Activated T-helper 9 cell treated with anti-CD3 and anti-CD28 coated beads, Interleukin-2, amount 50 U/mL, for 16 hours (primary cell): Measurements from ENCODE around the gene WDR91.
"Not testable (repeated sequence)": the region's sequence is repeated elsewhere in the genome, so short reads cannot be mapped to it uniquely, and the experiment has no call there.

Experiments
- DNase-seq: peaks from one replicate; pipeline ENCODE4 v3.0.0-alpha.2; 2020; ENCODE audit warnings: low read depth

Gene WDR91

DNA sequence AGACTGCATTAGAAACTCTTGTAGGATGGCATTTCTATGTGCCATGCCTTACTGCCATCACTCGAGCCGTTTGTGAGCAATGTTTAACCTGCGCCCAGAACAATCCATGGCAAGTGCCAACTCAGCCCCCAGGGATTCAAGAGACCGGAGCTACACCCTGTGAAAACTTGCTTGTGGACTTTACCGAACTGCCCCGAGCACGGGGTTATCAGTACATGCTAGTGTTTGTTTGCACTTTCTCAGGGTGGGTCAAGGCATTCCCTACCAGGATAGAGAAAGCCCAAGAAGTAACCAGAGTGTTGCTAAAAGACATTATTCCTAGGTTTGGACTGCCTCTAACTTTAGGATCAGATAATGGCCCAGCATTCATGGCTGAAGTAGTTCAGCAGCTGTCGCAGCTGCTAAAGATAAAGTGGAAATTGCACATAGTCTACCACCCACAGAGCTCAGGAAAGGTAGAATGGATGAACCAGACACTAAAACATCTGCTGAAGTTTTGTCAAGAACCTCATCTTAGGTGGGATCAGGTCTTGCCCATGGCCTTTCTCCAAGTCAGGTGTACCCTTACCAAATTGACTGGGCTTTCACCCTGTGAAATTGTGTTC lies 31.9 kb downstream of the WDR91 start:
- DNase-seq = no peak

DNA sequence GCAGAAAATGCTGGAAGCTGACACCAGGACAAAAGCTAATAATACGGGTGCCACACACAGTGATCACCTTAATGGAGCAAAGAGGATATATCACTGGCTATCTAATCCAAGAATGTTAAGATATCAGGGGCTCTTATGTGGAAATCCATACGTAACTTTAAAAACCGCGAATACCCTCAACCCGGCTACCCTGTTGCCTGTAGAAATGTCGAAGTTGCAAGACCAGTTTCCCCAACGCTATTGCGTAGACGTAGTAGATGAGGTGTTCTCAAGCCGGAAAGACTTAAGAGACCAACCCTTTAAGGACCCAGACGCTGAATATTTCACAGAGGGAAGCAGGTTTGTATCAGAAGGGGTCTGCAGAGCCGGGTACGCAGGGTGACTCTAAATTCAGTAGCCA lies 33.0 kb downstream of the WDR91 start:
- no peak for DNase-seq

DNA sequence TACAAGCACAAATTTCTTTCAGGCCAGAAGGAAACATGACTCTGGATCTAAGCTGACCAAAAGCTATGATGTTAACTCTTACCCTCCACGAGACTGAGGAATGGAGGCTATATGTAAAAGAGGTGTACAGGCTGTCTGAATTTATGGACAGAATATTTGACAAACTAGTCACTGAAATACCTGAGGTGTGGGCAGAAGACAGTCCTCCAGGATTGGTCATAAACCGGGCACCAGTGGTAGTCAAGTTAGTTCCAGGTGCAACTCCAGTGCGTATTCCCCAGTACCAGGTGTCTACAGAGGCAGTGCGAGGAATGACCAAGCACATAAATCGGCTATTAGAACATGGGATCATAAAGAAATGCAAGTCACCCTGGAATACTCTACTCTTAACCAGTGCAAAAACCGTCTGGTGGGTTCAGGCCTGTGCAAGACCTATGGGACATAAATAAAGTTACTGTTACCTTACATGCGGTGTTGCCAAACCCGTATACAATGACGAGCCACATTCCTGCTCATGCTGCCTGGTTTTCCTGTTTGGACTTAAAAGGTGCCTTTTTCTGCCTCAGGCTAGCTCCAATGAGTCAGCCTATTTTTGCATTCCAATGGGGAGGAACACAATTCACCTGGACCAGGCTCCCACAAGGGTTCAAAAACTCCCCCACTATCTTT lies 34.2 kb downstream of the WDR91 start:
- DNase-seq = no peak

DNA sequence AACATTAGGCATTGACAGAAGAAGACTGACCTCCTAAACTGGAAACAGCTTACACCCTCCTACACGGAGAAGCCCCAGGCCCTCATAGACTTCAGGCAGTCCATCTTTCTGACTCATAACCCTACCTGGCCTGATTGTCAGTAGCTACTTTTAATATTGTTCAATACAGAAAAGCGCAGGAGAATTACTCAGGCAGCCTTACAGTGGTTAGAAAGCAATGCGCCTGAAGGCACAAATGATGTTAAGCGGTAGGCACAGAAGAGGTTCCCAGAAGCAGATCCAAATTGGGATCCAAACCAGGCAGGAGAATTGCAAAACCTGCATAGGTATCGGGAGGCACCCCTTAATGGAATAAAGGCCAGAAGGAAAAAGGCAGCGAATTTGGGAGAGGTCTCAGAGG lies 35.4 kb downstream of the WDR91 start:
- no peak for DNase-seq

DNA sequence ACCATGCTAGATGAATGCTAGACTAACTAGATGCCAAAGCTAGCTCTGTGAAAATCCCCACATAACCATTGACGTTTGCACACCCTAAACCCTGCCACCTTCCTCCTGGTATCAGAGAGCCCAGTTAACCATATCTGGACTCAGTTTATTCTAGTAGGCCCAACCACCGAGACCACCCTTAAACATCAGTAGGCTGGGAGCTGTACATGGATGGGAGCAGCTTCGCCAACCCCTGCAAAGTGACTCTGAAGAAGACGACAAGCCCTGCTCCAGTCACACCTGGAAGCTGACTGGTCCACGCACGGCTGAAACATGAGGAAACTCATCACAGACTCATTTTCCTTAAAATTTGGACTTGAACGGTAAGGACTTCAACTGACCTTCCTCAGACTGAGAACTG lies 36.4 kb downstream of the WDR91 start:
- no peak for DNase-seq

DNA sequence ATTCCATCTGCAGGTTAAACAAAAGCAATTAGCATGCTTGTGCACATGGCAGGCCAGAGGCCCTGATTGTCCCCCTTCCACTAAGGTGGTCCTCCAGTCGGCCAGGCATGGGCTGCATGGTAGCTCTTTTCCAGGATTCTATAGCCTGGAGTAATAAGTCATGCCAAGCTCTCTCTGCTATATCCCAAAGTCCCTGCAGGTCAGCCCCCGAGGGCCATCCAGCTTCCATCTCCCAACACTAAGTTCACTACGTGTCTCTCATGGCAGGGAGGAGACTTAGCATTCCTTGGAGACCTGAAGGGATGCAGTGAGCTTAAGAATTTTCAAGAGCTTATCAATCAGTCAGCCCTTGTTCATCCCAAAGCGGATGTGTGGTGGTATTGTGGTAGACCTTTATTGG lies 37.4 kb downstream of the WDR91 start:
- not testable (repeated sequence) for DNase-seq

DNA sequence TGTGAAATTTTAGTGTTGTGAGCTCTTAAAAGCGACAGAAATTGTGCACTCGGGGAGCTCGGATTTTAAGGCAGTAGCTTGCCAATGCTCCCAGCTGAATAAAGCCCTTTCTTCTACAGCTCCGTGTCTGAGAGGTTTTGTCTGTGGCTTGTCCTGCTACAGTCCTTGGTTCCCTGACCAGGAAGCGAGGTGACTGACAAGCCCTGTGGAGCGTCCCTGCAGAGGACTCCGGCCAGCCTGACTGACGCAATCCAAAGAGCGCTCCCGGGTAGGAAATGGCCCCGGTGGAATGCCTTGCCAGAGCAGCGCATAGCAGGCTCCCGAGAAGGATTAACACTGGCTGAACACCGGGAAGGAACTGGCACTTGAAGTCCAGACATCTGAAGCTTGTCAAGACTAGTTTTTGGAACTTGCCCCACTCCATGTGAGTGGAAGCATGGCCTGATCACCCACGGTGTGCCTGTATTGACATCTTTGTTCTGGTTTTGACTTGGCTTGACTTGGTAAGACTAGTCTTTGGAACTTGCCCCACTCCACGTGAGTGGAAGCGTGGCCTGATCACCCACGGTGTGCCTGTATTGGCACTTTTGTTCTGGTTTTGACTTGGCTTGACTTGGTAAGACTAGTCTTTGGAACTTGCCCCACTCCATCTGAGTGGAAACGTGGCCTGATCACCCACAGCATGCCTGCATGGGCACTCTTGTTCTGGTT lies 39.6 kb downstream of the WDR91 start:
- DNase-seq = not testable (repeated sequence)

DNA sequence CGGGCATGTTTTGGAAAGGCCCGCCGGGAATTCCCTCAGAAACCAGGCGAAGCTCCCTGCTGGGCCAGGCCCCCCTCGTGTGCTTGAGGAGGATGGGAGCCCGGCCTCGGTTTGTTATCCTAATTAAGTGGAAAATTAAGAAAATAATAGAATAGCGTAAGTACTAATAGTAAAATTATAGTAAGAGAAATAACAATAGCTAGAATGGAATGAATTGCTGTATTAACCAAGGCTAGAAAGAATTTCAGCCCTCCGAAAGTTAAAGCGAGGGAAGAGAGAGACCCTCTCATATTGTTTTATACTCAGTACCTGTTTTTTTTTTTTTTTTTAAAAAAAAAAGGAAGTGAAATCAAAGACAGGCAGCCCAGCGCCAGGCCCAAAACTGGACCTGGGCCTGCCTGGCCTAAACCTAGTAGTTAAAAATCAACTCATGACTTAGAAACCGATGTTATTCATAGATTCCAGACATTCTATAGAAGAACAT lies 40.3 kb downstream of the WDR91 start:
- not testable (repeated sequence) for DNase-seq

DNA sequence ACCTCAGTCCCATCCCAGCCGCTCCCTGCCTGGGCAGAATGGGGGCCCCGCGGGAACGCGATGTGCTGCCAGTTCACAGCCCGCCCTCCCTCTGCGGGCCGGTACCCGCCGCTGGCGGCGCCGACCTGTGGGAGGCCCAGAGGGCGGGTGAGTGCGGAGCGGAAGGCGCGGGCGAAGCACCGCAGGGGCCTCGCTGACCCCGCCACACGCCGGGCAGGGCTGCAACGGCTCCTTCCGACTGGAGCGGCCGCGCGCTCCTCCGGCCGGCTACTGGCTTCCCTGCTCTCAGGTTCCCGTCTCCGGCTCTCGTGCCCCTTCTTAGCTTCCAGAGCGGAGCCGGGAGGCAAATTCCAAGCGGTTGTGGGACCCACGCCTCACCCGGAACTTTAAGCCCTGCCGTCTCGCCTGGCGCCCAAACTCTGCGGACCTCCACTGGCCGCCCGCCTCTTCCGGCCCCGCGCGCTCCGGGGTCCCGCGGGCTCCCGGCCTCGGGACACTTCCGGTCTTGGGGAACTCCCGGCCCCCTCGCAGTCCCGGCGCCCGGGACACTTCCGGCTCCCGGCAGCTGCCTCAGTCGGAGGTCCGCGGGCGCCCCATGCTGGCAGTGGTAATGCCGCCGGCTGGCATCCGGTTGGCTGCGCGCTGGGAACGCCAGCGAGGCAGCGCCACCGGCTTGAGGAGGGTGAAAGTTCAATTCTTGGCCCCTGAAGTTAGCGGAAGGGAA lies 40.9 kb downstream of the WDR91 start, which contains the start of gene CYREN:
Gene CYREN (minus strand): TSS at position 434 of the 724 bp plus-strand sequence. CDS start 1,785 bp downstream, outside the sequence.
- DNase-seq = peak; percentile 90

DNA sequence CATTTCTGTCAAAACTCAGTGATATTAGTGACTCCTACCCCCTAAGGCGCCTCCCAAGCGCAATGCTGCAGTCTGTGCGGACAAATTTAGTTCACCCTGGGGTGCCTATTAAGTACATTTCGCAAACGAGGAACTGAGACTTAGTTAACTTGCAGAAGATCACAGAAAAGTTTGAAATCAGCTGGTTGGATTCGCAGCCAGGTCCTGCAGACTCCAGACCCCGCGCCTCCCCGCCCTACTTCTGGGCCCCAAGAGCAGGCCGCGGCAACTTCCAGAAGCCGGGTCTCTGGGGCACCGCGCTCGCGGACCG lies 41.4 kb downstream of the WDR91 start:
- no peak for DNase-seq

DNA sequence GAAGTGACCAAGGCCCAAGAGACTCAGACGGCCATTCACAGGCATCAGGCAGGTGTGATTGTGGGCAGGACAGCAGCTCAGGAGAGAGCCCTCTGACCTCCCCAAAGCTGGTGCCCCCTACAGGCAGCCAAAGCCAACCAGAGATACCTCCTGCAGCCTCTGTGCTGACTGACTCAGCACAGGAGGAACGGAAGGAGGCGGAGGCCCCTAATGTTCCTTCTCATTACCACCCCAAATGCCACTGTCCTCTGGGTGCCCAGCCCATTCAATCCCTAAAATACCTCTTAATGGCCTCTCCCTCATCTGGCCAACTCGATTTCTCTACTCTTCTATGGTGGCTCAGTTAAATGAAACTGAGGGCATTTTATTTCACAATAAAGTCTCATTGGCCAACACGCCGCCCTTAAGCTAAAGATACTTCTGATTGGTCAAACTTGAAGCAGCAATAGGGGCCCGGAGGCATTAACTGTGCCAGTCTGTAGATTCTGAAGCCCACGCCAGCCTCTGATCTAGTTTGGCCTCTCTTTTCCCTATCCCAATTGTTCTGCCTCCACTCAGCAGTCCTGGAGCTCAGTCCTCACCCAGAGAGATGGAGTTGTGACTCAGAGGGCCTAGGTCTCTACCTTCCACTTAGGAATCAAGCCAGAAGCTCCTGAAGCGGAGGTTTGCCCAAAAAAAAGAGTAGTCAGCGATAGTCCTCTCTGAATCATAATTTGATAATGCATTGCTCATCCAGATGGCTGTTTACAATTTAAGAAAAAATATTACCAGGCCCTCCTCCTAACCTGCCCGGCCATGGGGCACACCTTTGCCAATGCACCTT lies 42.0 kb downstream of the WDR91 start:
- DNase-seq = peak; percentile 42

DNA sequence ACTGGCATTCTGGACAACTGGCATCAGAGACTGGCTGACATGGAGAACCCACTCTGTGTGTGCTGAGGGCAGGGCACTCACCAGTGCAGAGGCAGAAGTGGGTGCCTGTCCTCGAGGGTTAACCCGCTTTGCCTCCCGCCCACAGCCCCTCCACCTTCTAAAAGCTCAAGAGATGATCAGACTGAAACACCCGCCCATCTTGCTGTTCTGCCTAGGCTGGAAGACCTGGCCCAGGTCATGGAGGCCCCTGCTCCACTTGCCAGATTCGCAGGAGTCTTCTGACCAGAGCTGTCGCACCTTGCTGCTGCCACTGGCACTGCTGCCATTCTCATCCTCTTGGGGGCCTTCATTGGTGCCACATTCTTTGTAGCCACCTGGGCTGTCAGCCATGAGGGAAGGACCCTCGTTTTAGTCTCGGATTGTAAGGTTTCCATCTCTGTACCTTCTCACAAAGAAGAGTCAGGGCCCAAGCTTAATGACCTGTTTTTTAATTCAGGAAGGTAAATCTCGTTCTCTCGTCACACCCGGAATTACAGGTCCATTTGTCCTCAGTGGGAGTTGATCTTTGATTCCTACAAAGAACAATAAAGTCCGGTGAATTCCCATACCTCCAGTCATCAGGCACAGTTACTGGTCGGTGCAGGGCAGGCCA lies 42.7 kb downstream of the WDR91 start:
- no peak for DNase-seq

DNA sequence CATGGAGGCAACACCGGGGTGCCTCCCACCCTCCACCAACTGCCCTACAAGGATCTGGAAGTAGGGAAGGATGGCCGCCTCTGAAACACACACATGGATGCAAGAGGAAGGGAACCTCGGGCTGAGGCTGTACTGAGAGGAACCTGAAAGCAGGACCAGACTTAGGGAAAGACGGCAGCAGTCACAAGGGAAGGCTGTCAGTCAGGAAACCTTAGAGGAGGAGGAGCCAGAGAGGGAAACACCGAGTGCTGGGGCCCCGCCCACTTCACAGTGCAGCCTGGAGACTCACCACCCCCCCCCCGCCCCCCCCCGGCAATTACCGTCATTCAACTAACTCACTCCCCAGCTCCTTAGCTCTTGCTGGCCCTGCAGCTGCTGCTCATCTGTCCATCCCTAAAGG lies 43.3 kb downstream of the WDR91 start:
- DNase-seq = no peak

DNA sequence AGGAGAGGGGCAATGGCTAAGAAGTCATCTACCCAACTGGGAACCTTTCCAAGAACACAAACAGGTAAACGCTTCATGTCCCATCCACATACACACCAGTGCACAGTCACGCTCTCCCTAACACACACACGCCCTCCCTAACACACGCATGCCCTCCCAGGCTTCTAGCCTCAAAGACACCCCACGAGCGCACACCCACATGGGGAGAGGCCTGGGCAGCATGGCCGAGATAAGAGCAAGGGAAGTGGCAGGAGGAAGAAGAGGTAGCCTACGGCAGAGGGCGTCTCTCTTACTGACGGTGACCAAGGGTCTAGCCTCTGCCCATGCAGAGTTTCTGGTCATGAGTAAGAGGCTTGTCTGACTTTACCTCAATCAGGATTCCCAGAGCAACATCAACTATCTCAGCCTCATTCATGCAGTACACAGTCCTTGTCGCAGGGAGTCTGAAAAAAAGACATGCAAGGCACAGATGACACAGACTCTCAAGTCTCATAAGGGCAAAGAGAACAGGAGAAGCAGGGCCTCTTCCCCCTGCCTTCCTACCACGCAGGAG lies 43.9 kb downstream of the WDR91 start:
- no peak for DNase-seq

DNA sequence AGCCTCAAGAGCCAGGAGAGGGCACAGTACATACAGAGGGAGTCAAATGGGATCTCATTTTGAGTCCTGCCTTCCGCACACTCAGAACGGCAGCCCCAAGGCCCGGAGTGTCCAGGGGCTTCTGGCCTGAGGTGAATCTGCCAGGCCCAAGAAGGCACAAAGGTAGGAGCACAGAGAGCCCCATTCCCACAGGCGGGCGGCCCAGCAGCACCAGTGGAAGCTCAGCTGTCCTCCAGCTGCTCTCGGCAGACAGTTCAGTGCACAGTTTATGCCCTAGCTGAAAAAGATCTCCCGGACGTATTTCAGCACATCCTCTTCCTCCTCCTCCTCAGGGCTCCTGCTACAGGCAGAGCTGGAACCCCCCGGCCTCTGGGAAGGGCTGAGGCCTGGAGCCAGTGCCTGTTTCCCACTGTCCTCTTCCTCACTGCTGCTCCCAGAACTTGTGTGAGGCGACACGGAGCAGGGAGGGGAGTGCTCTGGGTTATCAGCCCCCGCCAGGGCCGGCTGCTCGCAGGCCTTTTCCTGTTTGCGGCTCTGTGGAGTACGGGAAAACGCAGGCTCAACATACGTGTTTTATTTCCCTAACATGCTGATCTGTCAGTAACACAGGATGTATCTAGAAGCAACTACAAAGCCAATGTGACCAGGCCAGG lies 44.9 kb downstream of the WDR91 start:
- DNase-seq = no peak

DNA sequence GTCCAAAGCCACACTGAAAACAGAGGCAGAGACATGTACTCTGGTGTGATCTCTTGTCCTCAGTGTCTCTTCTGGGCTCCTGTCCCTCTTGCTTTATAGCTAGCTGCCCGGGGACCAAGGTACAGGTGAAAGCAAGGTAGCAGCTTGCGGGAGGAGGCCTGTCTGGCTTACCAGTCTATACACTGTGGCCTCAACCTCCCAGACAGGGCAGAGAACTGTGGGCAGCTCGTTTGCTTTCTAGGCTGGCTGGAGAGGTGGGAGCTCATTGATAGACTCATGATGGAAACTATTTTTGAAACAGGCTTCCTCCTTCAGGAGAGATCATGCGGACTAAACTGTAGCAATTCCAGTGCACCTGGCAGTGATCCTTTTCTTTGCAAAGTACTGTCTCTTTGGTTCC lies 45.5 kb downstream of the WDR91 start:
- no peak for DNase-seq

DNA sequence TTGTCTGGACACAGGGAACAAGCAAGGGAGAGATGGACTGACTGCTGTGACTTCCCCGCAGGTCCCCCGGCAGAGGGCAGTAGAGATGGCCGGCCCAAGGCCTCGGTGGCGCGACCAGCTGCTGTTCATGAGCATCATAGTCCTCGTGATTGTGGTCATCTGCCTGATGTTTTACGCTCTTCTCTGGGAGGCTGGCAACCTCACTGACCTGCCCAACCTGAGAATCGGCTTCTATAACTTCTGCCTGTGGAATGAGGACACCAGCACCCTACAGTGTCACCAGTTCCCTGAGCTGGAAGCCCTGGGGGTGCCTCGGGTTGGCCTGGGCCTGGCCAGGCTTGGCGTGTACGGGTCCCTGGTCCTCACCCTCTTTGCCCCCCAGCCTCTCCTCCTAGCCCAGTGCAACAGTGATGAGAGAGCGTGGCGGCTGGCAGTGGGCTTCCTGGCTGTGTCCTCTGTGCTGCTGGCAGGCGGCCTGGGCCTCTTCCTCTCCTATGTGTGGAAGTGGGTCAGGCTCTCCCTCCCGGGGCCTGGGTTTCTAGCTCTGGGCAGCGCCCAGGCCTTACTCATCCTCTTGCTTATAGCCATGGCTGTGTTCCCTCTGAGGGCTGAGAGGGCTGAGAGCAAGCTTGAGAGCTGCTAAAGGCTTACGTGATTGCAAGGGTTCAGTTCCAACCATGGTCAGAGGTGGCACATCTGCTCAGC lies 46.8 kb downstream of the WDR91 start:
- no peak for DNase-seq

DNA sequence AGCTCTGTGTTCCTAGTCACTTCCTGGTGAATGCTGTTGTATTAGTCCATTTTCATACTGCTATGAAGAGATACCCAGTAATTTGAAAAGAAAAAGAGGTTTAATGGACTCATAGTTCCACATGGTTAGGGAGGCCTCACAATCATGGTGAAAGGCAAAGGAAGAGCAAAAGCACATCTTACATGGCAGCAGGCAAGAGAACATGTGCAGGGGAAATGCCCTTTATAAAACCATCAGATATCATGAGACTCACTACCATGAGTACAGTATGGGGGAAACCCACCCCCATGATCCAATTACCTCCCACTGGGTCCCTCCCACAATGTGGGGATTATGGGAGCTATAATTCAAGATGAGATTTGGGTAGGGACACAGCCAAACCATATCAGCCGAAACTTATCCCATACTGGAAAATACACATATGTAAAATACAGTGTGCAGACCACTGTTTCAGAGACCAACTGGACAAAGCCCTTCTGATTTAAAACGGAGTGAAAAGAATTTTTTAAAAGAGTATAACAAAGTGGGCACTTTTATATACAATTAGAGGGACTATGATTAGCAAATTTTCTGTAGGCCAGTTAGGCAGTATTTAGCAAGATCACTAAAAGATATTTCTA lies 48.8 kb downstream of the WDR91 start:
- DNase-seq = no peak

DNA sequence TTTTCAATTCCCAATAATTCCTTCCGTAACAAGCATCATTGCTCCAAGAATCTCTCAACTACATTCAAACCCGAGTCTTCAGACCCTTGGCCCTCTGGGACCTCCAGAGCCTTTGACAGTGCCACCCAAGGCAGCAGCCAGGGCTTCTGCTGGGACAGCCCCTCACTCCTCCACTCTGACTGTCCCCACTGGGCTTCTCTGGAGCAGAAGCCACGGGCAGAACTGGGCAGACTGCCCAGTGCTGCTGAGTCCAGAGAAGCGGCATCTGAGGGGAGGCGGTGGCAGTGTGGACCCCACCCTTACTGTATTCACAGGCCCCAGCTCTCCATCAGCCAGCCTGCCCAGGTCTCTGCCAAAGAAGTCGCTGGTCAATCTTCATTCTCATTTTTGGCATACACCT lies 49.7 kb downstream of the WDR91 start:
- no peak for DNase-seq
